WTC11 (cell line): ENCODE measurements around the gene PCNX1. TPM values are rescaled to one million over a fixed set of nuclear protein-coding genes. Genes with fewer than 3 reads are reported as not detected.

Source experiments
- ATAC-seq: fragments of 200-7000 bp; cut with Tn5 transposase; 2 replicates; pipeline ENCODE4 v1.10.0; 2021; ENCODE audit warnings: mild to moderate bottlenecking, moderate library complexity
- CTCF ChIA-PET: fragments of 300-600 bp; sonication (Branson Sonifier 250); formaldehyde crosslinking; loops from one replicate; lab custom pipeline; 2021; ENCODE audit warnings: antibody characterized with exemption; lab: Charles Lee
- POLR2A ChIA-PET: fragments of 350-600 bp; sonication (Branson Sonifier 250); formaldehyde crosslinking; loops from one replicate; lab custom pipeline; 2021; ENCODE audit warnings: antibody characterized with exemption; lab: Charles Lee
- DNase-seq: peaks from one replicate; pipeline ENCODE4 v3.0.0; 2021; ENCODE audit warnings: low spot score
- H3K27ac Mint-ChIP-seq: 2 replicates; pipeline ENCODE4 v1.8.0; 2021; ENCODE audit warnings: mixed read lengths
- H3K27me3 Mint-ChIP-seq: 2 replicates; pipeline ENCODE4 v1.8.0; 2021; ENCODE audit warnings: low read depth, mild to moderate bottlenecking, moderate library complexity, mixed read lengths
- H3K36me3 Mint-ChIP-seq: 2 replicates; pipeline ENCODE4 v1.8.0; 2021; ENCODE audit warnings: mixed read lengths
- H3K4me1 Mint-ChIP-seq: 2 replicates; pipeline ENCODE4 v1.8.0; 2022; ENCODE audit warnings: mixed read lengths
- H3K4me3 Mint-ChIP-seq: 2 replicates; pipeline ENCODE4 v1.8.0; 2021; ENCODE audit warnings: mild to moderate bottlenecking, moderate library complexity, mixed read lengths
- H3K9me3 Mint-ChIP-seq: 2 replicates; pipeline ENCODE4 v1.8.0; 2021; ENCODE audit warnings: mixed read lengths
- MYBL2 ChIP-seq: sonication (generic); formaldehyde crosslinking; IDR thresholded peaks from 2 replicates; pipeline ENCODE4 v1.8.1; 2023; ENCODE audit warnings: mild to moderate bottlenecking, moderate library complexity, missing genetic modification reagents
- OVOL2 ChIP-seq: fragments of 250-450 bp; sonication (Bioruptor Pico); IDR thresholded peaks from 2 replicates; pipeline ENCODE4 v1.9.0; 2021; ENCODE audit warnings: mild to moderate bottlenecking, borderline replicate concordance
- SP1 ChIP-seq: sonication (generic); formaldehyde crosslinking; conservative IDR thresholded peaks from 2 replicates; pipeline ENCODE4 v1.8.1; 2022; ENCODE audit warnings: missing genetic modification reagents
- TEAD1 ChIP-seq: sonication (generic); formaldehyde crosslinking; IDR thresholded peaks from 2 replicates; pipeline ENCODE4 v1.8.0; 2022; ENCODE audit warnings: mild to moderate bottlenecking, missing genetic modification reagents
- TP53 ChIP-seq: sonication (generic); formaldehyde crosslinking; IDR thresholded peaks from 2 replicates; pipeline ENCODE4 v1.8.1; 2023; ENCODE audit warnings: mild to moderate bottlenecking, missing genetic modification reagents
- ZNF232 ChIP-seq: sonication (generic); formaldehyde crosslinking; IDR thresholded peaks from 2 replicates; pipeline ENCODE4 v1.8.0; 2022; ENCODE audit warnings: mild to moderate bottlenecking, missing genetic modification reagents
- ZNF396 ChIP-seq: fragments of 250-450 bp; sonication (Bioruptor Pico); IDR thresholded peaks from 2 replicates; pipeline ENCODE4 v1.8.0; 2021; ENCODE audit warnings: mild to moderate bottlenecking, moderate library complexity, borderline replicate concordance
- total RNA-seq: library from RNA; stranded (reverse); gene quantifications from 3 replicates; pipeline ENCODE4 v1.2.3, GENCODE V29; 2021
- TF ChIP-seq, protein P1 (sequence below): sonication (generic); formaldehyde crosslinking; IDR thresholded peaks from 2 replicates; pipeline ENCODE4 v1.8.1; 2022; ENCODE audit warnings: mild to moderate bottlenecking, moderate library complexity, missing genetic modification reagents
- TF ChIP-seq, protein P2 (sequence below): fragments of 250-450 bp; sonication (Bioruptor Pico); IDR thresholded peaks from 2 replicates; pipeline ENCODE4 v1.8.0; 2021; ENCODE audit warnings: mild to moderate bottlenecking
- TF ChIP-seq, protein P3 (sequence below): sonication (generic); formaldehyde crosslinking; IDR thresholded peaks from 2 replicates; pipeline ENCODE4 v1.8.1; 2022; ENCODE audit warnings: missing genetic modification reagents, borderline replicate concordance
- TF ChIP-seq, protein P4 (sequence below): sonication (generic); formaldehyde crosslinking; IDR thresholded peaks from 2 replicates; pipeline ENCODE4 v1.8.0; 2023; ENCODE audit warnings: mild to moderate bottlenecking, missing genetic modification reagents
- TF ChIP-seq, protein P5 (sequence below): fragments of 250-450 bp; sonication (Bioruptor Pico); IDR thresholded peaks from 2 replicates; pipeline ENCODE4 v1.9.0; 2021; ENCODE audit warnings: mild to moderate bottlenecking
- TF ChIP-seq, protein P6 (sequence below): sonication (generic); formaldehyde crosslinking; conservative IDR thresholded peaks from 2 replicates; pipeline ENCODE4 v1.8.1; 2023; ENCODE audit warnings: mild to moderate bottlenecking, low read depth, missing genetic modification reagents, moderate library complexity

Gene PCNX1
- total RNA-seq, 1 experiment from 2014 or later: 46.4 TPM

DNA sequence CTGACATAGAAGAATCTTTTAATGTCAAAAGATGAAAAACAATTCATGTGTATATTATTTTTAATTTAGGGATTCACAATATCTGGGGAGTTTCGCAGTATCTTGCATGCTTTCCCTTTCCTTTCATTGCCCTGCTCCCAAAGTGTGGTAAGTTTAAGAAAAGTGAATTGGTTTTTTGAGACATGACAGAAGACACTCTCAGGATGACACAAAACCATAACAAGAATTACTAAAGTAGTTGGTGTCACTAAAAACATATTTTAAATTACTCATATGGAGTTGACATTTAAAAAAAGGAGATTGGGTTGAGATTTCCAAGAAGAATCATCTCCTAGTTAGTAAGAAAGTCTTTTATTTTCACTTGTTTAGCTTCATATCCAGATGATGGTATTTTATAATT lies 5.1 kb upstream of the PCNX1 start (continued):
- TF ChIP-seq, protein P1, sequence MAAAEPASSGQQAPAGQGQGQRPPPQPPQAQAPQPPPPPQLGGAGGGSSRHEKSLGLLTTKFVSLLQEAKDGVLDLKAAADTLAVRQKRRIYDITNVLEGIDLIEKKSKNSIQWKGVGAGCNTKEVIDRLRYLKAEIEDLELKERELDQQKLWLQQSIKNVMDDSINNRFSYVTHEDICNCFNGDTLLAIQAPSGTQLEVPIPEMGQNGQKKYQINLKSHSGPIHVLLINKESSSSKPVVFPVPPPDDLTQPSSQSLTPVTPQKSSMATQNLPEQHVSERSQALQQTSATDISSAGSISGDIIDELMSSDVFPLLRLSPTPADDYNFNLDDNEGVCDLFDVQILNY: no peak

DNA sequence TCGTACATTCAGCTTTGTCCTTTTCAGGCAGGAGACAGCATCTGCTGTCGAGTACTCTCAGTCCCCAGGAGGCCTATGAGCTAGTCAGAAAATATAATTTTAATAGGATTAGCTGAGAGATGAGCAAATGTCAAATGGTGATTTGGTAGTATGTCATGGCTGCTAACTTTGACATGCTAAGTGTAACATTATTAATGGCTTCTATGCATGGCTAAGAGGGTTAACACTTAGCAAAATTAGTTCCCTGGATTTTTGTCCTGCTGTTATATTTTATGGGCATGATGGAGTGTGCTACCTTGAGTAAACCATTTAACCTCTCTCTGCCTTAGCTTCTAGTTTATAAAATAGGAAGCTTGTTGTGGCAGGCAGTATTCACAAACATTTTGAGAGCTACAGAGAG lies 2.9 kb upstream of the PCNX1 start:
- CTCF ChIA-PET: interaction anchor here (0.7 to 2.1 kb wide), 5 partner anchors 16 to 95 kb away, joined by 3 to 9 read pairs (median 3); partner anchors contain the start of gene MAP3K9
- H3K9me3 Mint-ChIP-seq: no peaks in the 10 kb centered on the region
- TF ChIP-seq ZNF232 (CRISPR knock-in tag) (no peak), TEAD1 (no peak), OVOL2 (no peak)
- TF ChIP-seq, protein P1: no peak
- H3K36me3 Mint-ChIP-seq: no peaks in the 10 kb centered on the region
- no peaks in the 10 kb centered on the region; the same call in 1 of the 2 replicates for H3K27me3 Mint-ChIP-seq
- no peak overlapping the region for H3K27ac Mint-ChIP-seq
- POLR2A ChIA-PET: no interaction called here
- ATAC-seq (no peak), DNase-seq (no peak)
- no peak overlapping the region for H3K4me3 Mint-ChIP-seq
- peaks cover 19% of the 10 kb centered on the region for H3K4me1 Mint-ChIP-seq

DNA sequence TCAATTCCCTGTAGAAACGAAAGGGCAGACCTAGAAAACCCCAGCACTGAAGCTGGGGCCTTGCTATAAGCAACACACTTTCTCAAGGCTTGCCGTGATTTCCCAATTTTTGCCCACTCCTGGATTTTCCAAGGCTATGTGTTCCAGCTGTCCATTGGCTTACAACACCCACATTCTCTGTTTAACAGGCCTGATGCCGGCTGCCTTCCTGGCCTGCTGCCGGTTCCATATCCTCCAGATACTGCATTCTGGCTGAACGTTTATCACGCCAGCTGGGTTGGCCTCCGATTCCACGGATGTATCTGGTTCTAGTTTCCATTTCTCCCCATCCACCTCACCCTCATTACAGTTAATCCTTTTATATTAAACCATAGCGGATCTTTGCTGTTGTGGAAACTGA lies 2.0 kb upstream of the PCNX1 start:
- H3K36me3 Mint-ChIP-seq: no peaks in the 10 kb centered on the region
- H3K4me1 Mint-ChIP-seq: peaks cover 25% of the 10 kb centered on the region
- no peak overlapping the region for H3K4me3 Mint-ChIP-seq
- ATAC-seq (no peak), DNase-seq (no peak)
- H3K9me3 Mint-ChIP-seq: no peaks in the 10 kb centered on the region
- ChIA-PET POLR2A (no interaction called here), CTCF (interaction anchor here (0.6 to 2.1 kb wide), 8 partner anchors 11 to 96 kb away, joined by 3 to 9 read pairs (median 3); partner anchors contain the start of gene MAP3K9)
- H3K27ac Mint-ChIP-seq: no peak overlapping the region
- TF ChIP-seq, protein P2, sequence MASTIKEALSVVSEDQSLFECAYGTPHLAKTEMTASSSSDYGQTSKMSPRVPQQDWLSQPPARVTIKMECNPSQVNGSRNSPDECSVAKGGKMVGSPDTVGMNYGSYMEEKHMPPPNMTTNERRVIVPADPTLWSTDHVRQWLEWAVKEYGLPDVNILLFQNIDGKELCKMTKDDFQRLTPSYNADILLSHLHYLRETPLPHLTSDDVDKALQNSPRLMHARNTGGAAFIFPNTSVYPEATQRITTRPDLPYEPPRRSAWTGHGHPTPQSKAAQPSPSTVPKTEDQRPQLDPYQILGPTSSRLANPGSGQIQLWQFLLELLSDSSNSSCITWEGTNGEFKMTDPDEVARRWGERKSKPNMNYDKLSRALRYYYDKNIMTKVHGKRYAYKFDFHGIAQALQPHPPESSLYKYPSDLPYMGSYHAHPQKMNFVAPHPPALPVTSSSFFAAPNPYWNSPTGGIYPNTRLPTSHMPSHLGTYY (CRISPR knock-in tag): no peak
- no peak for TF ChIP-seq MYBL2 (CRISPR knock-in tag)
- TF ChIP-seq SP1 (CRISPR knock-in tag): no peak
- no peak for TF ChIP-seq TP53
- no peak for TF ChIP-seq ZNF396 (CRISPR knock-in tag)
- TF ChIP-seq, protein P3, sequence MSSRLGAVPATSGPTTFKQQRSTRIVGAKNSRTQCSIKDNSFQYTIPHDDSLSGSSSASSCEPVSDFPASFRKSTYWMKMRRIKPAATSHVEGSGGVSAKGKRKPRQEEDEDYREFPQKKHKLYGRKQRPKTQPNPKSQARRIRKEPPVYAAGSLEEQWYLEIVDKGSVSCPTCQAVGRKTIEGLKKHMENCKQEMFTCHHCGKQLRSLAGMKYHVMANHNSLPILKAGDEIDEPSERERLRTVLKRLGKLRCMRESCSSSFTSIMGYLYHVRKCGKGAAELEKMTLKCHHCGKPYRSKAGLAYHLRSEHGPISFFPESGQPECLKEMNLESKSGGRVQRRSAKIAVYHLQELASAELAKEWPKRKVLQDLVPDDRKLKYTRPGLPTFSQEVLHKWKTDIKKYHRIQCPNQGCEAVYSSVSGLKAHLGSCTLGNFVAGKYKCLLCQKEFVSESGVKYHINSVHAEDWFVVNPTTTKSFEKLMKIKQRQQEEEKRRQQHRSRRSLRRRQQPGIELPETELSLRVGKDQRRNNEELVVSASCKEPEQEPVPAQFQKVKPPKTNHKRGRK (CRISPR knock-in tag): no peak
- TF ChIP-seq, protein P4, sequence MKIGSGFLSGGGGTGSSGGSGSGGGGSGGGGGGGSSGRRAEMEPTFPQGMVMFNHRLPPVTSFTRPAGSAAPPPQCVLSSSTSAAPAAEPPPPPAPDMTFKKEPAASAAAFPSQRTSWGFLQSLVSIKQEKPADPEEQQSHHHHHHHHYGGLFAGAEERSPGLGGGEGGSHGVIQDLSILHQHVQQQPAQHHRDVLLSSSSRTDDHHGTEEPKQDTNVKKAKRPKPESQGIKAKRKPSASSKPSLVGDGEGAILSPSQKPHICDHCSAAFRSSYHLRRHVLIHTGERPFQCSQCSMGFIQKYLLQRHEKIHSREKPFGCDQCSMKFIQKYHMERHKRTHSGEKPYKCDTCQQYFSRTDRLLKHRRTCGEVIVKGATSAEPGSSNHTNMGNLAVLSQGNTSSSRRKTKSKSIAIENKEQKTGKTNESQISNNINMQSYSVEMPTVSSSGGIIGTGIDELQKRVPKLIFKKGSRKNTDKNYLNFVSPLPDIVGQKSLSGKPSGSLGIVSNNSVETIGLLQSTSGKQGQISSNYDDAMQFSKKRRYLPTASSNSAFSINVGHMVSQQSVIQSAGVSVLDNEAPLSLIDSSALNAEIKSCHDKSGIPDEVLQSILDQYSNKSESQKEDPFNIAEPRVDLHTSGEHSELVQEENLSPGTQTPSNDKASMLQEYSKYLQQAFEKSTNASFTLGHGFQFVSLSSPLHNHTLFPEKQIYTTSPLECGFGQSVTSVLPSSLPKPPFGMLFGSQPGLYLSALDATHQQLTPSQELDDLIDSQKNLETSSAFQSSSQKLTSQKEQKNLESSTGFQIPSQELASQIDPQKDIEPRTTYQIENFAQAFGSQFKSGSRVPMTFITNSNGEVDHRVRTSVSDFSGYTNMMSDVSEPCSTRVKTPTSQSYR (CRISPR knock-in tag): no peak
- TF ChIP-seq, protein P5, sequence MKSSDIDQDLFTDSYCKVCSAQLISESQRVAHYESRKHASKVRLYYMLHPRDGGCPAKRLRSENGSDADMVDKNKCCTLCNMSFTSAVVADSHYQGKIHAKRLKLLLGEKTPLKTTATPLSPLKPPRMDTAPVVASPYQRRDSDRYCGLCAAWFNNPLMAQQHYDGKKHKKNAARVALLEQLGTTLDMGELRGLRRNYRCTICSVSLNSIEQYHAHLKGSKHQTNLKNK (CRISPR knock-in tag): no peak
- TF ChIP-seq, protein P6, sequence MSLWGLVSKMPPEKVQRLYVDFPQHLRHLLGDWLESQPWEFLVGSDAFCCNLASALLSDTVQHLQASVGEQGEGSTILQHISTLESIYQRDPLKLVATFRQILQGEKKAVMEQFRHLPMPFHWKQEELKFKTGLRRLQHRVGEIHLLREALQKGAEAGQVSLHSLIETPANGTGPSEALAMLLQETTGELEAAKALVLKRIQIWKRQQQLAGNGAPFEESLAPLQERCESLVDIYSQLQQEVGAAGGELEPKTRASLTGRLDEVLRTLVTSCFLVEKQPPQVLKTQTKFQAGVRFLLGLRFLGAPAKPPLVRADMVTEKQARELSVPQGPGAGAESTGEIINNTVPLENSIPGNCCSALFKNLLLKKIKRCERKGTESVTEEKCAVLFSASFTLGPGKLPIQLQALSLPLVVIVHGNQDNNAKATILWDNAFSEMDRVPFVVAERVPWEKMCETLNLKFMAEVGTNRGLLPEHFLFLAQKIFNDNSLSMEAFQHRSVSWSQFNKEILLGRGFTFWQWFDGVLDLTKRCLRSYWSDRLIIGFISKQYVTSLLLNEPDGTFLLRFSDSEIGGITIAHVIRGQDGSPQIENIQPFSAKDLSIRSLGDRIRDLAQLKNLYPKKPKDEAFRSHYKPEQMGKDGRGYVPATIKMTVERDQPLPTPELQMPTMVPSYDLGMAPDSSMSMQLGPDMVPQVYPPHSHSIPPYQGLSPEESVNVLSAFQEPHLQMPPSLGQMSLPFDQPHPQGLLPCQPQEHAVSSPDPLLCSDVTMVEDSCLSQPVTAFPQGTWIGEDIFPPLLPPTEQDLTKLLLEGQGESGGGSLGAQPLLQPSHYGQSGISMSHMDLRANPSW: no peak
- no peaks in the 10 kb centered on the region; the same call in 1 of the 2 replicates for H3K27me3 Mint-ChIP-seq
